Activated naive CD4-positive, alpha-beta T cell treated with anti-CD3 and anti-CD28 coated beads, Interleukin-2, amount 50 U/mL, for 72 hours (primary cell): Measurements from ENCODE around the gene REST. TPM values are rescaled to one million over a fixed set of nuclear protein-coding genes. Genes with fewer than 3 reads are reported as not detected.

Experiments used
- ATAC-seq, 2 donors: fragments of 150-1000 bp; cut with Tn5 transposase; 2 replicates each; pipeline ENCODE4 v1.10.0; 2021; ENCODE audit warnings: mild to moderate bottlenecking in 2 of 2, moderate library complexity in 2 of 2
- DNase-seq, 2 donors: peaks; one replicate each; pipeline ENCODE4 v3.0.0; 2021 to 2022; ENCODE audit warnings: low spot score in 2 of 2
- H3K27ac Mint-ChIP-seq, 2 donors: one replicate each; pipeline ENCODE4 v1.8.0; 2022; ENCODE audit warnings: mild to moderate bottlenecking in 2 of 2, mixed read lengths in 2 of 2
- H3K36me3 Mint-ChIP-seq, 2 donors: one replicate each; pipeline ENCODE4 v1.8.0; 2022; ENCODE audit warnings: mixed read lengths in 2 of 2
- H3K9me3 Mint-ChIP-seq, 2 donors: one replicate each; pipeline ENCODE4 v1.8.0; 2022; ENCODE audit warnings: mixed read lengths in 2 of 2
- total RNA-seq, 2 donors: library from RNA; stranded (reverse); gene quantifications; one replicate each; pipeline ENCODE4 v1.2.3, GENCODE V29; 2022

The REST gene
- total RNA-seq, 2 donors from 2014 or later, result 39.3 to 43.5 TPM

- ATAC-seq (peak; percentile 34 to 41), DNase-seq (no peak)
- no peaks in the 10 kb centered on the region for H3K9me3 Mint-ChIP-seq
- no peak overlapping the region for H3K27ac Mint-ChIP-seq
- H3K36me3 Mint-ChIP-seq, result peaks cover 0 to 12% of the 10 kb centered on the region in 2 donors
Observed at GRCh38 chr4:56941403-56941802, 33.7 kb downstream of the REST start.

GRCh38 chr4:56953680-56954520 lies 46.2 kb downstream of the REST start:
- Mint-ChIP-seq H3K36me3 (no peaks in the 10 kb centered on the region), H3K9me3 (no peaks in the 10 kb centered on the region), H3K27ac (no peak overlapping the region)
- no peak for DNase-seq
- ATAC-seq, result no peak

GRCh38 chr4:56958111-56958517 lies 50.4 kb downstream of the REST start:
- DNase-seq, result no peak
- peaks cover 0 to 7% of the 10 kb centered on the region in 2 donors for H3K36me3 Mint-ChIP-seq
- H3K27ac Mint-ChIP-seq, result no peak overlapping the region
- no peaks in the 10 kb centered on the region for H3K9me3 Mint-ChIP-seq
- ATAC-seq, result no peak

- no peak for ATAC-seq
- Mint-ChIP-seq H3K27ac (no peak overlapping the region), H3K9me3 (no peaks in the 10 kb centered on the region), H3K36me3 (peaks cover 0 to 7% of the 10 kb centered on the region in 2 donors)
- DNase-seq, result no peak
Observed at GRCh38 chr4:56959100-56959499, 51.4 kb downstream of the REST start.

GRCh38 chr4:56961107-56961500 lies 53.4 kb downstream of the REST start:
- Mint-ChIP-seq H3K36me3 (peaks cover 6 to 7% of the 10 kb centered on the region in 2 donors), H3K9me3 (no peaks in the 10 kb centered on the region), H3K27ac (peak overlapping the region in 1 of 2 donors; percentile 77)
- ATAC-seq (no peak), DNase-seq (no peak)

- peaks cover 0 to 18% of the 10 kb centered on the region in 2 donors for H3K9me3 Mint-ChIP-seq
- DNase-seq, result no peak
- peaks cover 35 to 61% of the 10 kb centered on the region in 2 donors for H3K36me3 Mint-ChIP-seq
- H3K27ac Mint-ChIP-seq, result peak overlapping the region in 1 of 2 donors; percentile 74
- no peak for ATAC-seq
Observed at GRCh38 chr4:56971383-56971782, 63.7 kb downstream of the REST start.

GRCh38 chr4:56972389-56972788 lies 64.7 kb downstream of the REST start:
- Mint-ChIP-seq H3K9me3 (peaks cover 0 to 18% of the 10 kb centered on the region in 2 donors), H3K27ac (peak overlapping the region; percentile 74 to 95), H3K36me3 (peaks cover 42 to 66% of the 10 kb centered on the region in 2 donors)
- DNase-seq (no peak), ATAC-seq (peak; percentile 28 to 38)

- peaks cover 43 to 70% of the 10 kb centered on the region in 2 donors for H3K36me3 Mint-ChIP-seq
- H3K9me3 Mint-ChIP-seq, result peaks cover 0 to 18% of the 10 kb centered on the region in 2 donors
- ATAC-seq, result peak; percentile 3 to 32
- peak in 1 of 2 donors; percentile 35 for DNase-seq
- H3K27ac Mint-ChIP-seq, result peak overlapping the region in 1 of 2 donors; percentile 74
Observed at GRCh38 chr4:56972809-56973208, 65.1 kb downstream of the REST start.

- ATAC-seq, result no peak
- peaks cover 43 to 73% of the 10 kb centered on the region in 2 donors for H3K36me3 Mint-ChIP-seq
Observed at GRCh38 chr4:56973336-56973735, 65.6 kb downstream of the REST start.

GRCh38 chr4:56976283-56976836 lies 68.7 kb downstream of the REST start:
- H3K27ac Mint-ChIP-seq, result peak overlapping the region; percentile 36 to 100
- H3K36me3 Mint-ChIP-seq, result peaks cover 51 to 69% of the 10 kb centered on the region in 2 donors
- peaks cover 0 to 18% of the 10 kb centered on the region in 2 donors for H3K9me3 Mint-ChIP-seq
- ATAC-seq (no peak), DNase-seq (peak in 1 of 2 donors; percentile 58)

More at GRCh38 chr4:56973336-56973735, 65.6 kb downstream of the REST start:
- no peak for DNase-seq
- Mint-ChIP-seq H3K27ac (peak overlapping the region in 1 of 2 donors; percentile 74), H3K9me3 (peaks cover 0 to 18% of the 10 kb centered on the region in 2 donors)

GRCh38 chr4:56976837-56977320 lies 69.2 kb downstream of the REST start:
- peaks cover 51 to 69% of the 10 kb centered on the region in 2 donors for H3K36me3 Mint-ChIP-seq
- peak; percentile 43 to 64 for DNase-seq
- peaks cover 0 to 18% of the 10 kb centered on the region in 2 donors for H3K9me3 Mint-ChIP-seq
- peak overlapping the region; percentile 100 for H3K27ac Mint-ChIP-seq
- ATAC-seq, result peak; percentile 30 to 39

GRCh38 chr4:56977321-56978012 lies 69.8 kb downstream of the REST start, which contains the start of gene NOA1:
Gene NOA1, minus strand, starts transcription at chr4:56977606. Its CDS starts 21 bp downstream, at chr4:56977585.
- Mint-ChIP-seq H3K9me3 (peaks cover 0 to 12% of the 10 kb centered on the region in 2 donors), H3K27ac (peak within 1 kb of the TSS; percentile 100), H3K36me3 (peaks cover 49 to 68% of the 10 kb centered on the region in 2 donors)
- peak; percentile 80 to 84 for ATAC-seq
- peak; percentile 98 to 99 for DNase-seq

- peak within 1 kb of the TSS; percentile 100 for H3K27ac Mint-ChIP-seq
- ATAC-seq (peak; percentile 58 to 64), DNase-seq (peak; percentile 87 to 93)
- H3K9me3 Mint-ChIP-seq, result peaks cover 0 to 4% of the 10 kb centered on the region in 2 donors
- H3K36me3 Mint-ChIP-seq, result peaks cover 38 to 54% of the 10 kb centered on the region in 2 donors
Observed at GRCh38 chr4:56978750-56979303, 71.1 kb downstream of the REST start, which contains the start of gene POLR2B. Gene POLR2B, plus strand, starts transcription at chr4:56978896. Its CDS starts 90 bp downstream, at chr4:56978986.

GRCh38 chr4:56979421-56980072 lies 71.8 kb downstream of the REST start:
- Mint-ChIP-seq H3K36me3 (peaks cover 35 to 48% of the 10 kb centered on the region in 2 donors), H3K9me3 (no peaks in the 10 kb centered on the region), H3K27ac (peak overlapping the region; percentile 100)
- peak; percentile 49 to 62 for DNase-seq
- peak in 1 of 2 donors; percentile 27 for ATAC-seq

GRCh38 chr4:56981795-56982201 lies 74.1 kb downstream of the REST start:
- DNase-seq (no peak), ATAC-seq (no peak)
- peaks cover 25 to 42% of the 10 kb centered on the region in 2 donors for H3K36me3 Mint-ChIP-seq
- H3K27ac Mint-ChIP-seq, result peak overlapping the region; percentile 75 to 93
- no peaks in the 10 kb centered on the region for H3K9me3 Mint-ChIP-seq

GRCh38 chr4:56986192-56986591 lies 78.5 kb downstream of the REST start:
- H3K27ac Mint-ChIP-seq, result no peak overlapping the region
- DNase-seq (no peak), ATAC-seq (no peak)
- H3K36me3 Mint-ChIP-seq, result peaks cover 7 to 46% of the 10 kb centered on the region in 2 donors
- no peaks in the 10 kb centered on the region for H3K9me3 Mint-ChIP-seq
